ENCODE data around the gene MYCN.

- no peak for TF ChIP-seq CTCF (IDR thresholded peaks at IDR 0.05)
- no peak for TF ChIP-seq EP300 (IDR thresholded peaks at IDR 0.05)
Observed at GRCh38 chr2:15949551-15949950, 9.2 kb downstream of the MYCN start.
